ENCODE data around the gene KIAA1328.

DNA sequence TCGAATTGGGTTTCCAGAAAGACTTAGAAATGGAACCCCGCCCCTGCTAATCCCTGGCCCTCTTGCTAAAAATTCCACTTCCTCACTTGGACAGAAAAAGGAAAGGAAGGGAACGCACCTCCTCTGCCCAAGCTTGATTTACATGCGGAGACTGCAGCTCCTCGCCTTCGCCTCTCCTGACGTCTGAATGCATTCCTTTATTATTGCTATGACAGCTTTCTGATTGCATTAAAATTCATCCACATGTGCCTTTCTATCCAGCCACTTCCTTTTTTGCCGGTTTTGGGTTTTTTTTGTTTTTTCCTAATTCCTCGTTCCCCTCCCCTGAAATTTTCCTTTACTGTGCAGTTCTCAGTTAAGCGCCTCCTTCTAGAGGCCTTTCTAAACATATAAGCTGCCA lies 448.9 kb downstream of the KIAA1328 start:
- TF ChIP-seq POLR2AphosphoS5 (IDR thresholded peaks at IDR 0.05) = no peak
- TF ChIP-seq, protein P1, sequence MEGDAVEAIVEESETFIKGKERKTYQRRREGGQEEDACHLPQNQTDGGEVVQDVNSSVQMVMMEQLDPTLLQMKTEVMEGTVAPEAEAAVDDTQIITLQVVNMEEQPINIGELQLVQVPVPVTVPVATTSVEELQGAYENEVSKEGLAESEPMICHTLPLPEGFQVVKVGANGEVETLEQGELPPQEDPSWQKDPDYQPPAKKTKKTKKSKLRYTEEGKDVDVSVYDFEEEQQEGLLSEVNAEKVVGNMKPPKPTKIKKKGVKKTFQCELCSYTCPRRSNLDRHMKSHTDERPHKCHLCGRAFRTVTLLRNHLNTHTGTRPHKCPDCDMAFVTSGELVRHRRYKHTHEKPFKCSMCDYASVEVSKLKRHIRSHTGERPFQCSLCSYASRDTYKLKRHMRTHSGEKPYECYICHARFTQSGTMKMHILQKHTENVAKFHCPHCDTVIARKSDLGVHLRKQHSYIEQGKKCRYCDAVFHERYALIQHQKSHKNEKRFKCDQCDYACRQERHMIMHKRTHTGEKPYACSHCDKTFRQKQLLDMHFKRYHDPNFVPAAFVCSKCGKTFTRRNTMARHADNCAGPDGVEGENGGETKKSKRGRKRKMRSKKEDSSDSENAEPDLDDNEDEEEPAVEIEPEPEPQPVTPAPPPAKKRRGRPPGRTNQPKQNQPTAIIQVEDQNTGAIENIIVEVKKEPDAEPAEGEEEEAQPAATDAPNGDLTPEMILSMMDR (IDR thresholded peaks at IDR 0.05) = no peak
- TF ChIP-seq EP300 (IDR thresholded peaks at IDR 0.05) = no peak
- TF ChIP-seq POLR2A (IDR thresholded peaks at IDR 0.05) = no peak
